Measurements from ENCODE around the gene CDON.
A peak's percentile ranks its signal among the peaks of the same experiment; 100 is the strongest.

The CDON gene

DNA sequence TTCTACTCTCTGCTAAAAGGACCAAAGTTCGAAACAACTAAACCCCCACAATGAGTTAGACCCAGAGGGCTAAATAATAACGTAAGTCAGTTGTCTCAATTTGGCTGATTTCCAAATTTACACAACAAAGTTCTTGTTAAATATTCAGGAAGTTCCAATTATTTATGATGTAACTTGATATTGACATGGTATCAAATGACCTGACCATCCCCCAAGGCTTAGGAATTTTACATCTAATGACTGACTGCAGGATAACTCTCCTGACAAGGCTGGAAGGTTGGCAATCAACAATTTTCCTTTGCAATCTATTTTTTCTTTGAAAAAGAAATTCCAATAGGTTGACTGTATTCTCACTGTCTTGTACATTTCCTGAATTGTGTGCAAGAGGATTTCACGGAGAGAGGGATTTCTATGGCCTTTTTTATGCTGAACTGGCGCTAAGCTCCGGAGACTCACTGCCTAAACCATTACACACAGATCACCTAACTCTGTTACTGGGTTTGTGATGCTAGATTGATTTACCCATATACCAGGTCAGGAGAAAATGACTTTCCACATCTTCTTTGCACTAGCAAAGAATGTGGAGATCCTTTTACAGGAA is 9.6 kb upstream of the CDON start:
- TF ChIP-seq, protein P1, sequence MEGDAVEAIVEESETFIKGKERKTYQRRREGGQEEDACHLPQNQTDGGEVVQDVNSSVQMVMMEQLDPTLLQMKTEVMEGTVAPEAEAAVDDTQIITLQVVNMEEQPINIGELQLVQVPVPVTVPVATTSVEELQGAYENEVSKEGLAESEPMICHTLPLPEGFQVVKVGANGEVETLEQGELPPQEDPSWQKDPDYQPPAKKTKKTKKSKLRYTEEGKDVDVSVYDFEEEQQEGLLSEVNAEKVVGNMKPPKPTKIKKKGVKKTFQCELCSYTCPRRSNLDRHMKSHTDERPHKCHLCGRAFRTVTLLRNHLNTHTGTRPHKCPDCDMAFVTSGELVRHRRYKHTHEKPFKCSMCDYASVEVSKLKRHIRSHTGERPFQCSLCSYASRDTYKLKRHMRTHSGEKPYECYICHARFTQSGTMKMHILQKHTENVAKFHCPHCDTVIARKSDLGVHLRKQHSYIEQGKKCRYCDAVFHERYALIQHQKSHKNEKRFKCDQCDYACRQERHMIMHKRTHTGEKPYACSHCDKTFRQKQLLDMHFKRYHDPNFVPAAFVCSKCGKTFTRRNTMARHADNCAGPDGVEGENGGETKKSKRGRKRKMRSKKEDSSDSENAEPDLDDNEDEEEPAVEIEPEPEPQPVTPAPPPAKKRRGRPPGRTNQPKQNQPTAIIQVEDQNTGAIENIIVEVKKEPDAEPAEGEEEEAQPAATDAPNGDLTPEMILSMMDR (IDR thresholded peaks at IDR 0.05) = no peak
- no peak for TF ChIP-seq ZFX (IDR thresholded peaks at IDR 0.05; ENCODE audit: borderline replicate concordance)
- peak overlapping the region; percentile 50 for H3K27ac ChIP-seq

DNA sequence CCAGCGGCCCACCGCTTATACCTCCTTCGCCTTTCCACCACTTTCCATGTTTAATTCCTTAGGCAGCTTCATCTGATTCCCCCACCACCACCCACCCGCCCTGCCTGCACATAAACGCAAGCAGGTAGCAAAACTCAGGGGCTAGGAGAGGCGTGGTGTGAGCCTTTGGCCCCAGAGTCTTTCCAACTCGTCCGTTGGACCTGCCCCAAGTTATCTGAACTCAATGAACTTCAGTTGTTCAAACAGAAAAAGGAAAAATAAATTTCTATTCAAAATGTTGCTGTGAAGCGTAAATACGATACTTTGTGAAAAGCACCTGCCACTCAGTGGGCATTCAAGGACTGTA is 814 bp upstream of the CDON start:
- no peak overlapping the region for H3K27ac ChIP-seq
- no peak for TF ChIP-seq ZFX (IDR thresholded peaks at IDR 0.05; ENCODE audit: borderline replicate concordance)
- TF ChIP-seq, protein P1 (IDR thresholded peaks at IDR 0.05) = no peak

DNA sequence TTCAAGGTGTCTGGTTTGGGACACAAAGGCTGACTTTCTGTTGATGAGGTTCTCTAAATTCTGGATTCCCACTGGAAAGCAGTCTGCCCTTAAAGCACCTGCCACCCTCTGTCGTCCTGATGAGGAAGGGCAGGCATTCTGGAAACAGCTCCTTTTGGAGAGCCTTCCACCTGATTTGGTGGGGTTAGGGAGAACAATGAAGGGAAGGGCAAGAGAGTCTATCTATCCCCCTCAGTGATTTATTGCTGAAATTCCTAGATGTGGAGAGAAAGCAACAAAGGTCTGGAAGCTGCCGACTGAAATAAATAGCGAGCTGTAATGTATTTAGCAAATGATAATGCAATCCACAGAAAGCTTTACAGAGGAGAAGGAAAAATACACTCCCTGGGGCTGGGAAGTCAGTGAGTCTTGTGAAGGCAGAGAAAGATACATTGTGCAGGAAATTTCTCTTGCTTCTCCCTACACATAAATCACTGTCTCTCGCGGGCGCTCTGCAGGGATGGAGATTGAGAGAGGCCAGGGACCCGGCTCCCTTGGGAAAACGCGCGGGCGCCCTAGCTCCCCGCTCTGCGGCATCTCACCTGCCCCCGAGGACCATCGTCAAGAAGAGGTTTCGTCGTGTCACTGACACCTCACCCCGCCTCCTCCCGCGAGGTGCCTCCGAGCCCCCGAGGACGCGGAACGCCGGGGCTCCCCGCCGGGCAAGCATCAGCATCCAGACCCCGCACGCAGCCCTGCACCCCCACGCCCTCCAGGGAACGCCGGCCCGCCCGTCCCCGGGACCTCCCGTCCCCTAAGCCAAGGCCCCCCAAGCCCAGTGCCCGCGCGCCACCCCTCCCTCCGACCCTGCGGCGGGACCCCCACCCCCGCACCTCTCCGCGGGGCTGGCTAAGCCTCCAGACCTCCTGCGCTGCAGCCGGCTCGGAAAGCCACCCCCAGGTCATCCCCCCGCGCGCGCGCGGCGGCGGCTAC is 673 bp downstream of the CDON start:
- no peak for TF ChIP-seq ZFX (IDR thresholded peaks at IDR 0.05; ENCODE audit: borderline replicate concordance)
- TF ChIP-seq, protein P1 (IDR thresholded peaks at IDR 0.05) = peak; percentile 69
- peak overlapping the region; percentile 73 for H3K27ac ChIP-seq

DNA sequence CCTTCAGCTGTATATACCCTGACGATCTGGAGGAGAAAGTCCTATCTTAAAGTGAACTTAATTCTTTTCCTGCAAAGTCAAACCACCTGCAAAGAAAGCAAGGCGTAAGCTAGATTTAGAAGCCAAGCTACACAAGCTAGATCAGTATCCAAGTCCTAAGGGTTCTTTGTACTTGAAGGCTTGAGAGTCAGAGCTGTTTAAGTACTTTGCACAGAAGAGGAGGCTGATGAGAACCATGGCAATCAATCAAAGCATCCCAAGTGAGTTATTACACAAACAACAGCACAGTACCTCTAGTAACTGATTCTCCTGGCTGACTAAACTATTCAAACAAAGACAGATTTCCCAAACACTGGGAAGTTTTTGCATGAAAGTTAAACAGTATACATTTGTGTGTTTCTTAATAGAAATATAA is 1.9 kb downstream of the CDON start:
- no peak overlapping the region for H3K27ac ChIP-seq
- TF ChIP-seq ZFX (IDR thresholded peaks at IDR 0.05; ENCODE audit: borderline replicate concordance) = no peak
- TF ChIP-seq, protein P1 (IDR thresholded peaks at IDR 0.05) = no peak

DNA sequence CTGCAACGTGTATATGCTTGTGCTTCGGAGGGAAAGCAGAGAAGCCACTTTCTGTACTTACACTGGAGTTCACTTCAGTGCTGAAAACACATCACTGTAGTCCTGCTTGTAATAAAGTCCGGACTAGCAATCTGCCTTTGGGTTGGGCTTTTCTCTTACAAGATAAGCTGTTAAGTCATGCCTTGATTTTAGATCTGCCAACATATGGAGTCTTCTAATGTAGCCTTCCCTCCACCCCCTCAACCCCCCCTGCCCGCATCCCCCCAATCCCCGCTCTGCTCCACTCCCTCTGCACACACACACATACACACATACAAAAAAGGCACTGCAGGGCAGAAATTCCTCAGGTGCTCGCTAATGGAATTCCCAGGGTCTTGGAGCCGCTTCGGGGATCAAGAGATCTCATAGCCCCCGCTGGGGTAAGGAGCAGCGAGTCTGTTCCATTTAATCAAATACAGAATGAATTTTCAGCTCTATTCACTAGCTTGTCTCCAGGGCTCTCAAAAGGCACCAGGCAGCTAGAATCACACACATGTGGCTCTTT is 3.4 kb downstream of the CDON start:
- TF ChIP-seq ZFX (IDR thresholded peaks at IDR 0.05; ENCODE audit: borderline replicate concordance) = no peak
- TF ChIP-seq, protein P1 (IDR thresholded peaks at IDR 0.05) = no peak
- H3K27ac ChIP-seq = no peak overlapping the region

DNA sequence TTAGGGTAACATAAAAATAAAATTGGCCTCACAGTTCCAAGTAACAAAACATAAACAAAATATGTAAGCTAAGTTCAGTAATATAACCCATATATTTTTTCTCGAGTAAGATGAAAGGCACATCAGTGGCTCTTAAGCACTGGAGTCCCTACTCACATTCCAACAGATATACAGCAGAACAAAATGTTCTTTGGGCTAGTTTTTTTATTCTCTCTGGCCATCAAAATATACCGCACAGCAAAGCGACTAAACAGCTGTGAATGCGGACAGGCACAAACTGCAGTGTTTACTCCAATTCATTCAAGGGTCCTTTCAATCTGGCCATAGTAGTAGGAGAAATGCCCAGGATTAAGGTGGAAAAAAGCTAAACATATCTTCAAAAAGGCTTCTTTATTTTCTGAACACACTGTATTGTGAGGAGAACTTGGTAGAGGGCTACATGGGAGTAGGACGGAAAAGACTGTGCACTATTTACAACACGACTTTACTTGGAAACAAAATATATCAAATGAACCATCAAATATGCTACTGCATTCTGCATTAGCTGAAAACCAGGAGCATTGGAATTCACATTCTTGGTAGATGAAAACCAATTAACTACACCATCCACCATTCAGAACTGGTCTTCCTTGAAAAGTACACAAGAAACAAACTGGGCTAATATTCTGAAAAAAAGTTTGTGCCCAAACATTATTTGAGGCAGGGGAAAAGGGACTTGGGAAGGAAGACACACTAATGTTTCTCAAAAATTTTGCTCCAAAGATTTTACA is 4.4 kb downstream of the CDON start:
- no peak overlapping the region for H3K27ac ChIP-seq
- no peak for TF ChIP-seq ZFX (IDR thresholded peaks at IDR 0.05; ENCODE audit: borderline replicate concordance)
- TF ChIP-seq, protein P1 (IDR thresholded peaks at IDR 0.05) = no peak

Data from 22Rv1 (cell line).